Myocyte (in vitro differentiated cells): ENCODE data around the gene ACAA2. TPM values are rescaled to one million over a fixed set of nuclear protein-coding genes. Genes with fewer than 3 reads are reported as not detected.
"Not testable (repeated sequence)": the region's sequence is repeated elsewhere in the genome, so short reads cannot be mapped to it uniquely, and the experiment has no call there.

Experiments used
- DNase-seq: peaks from one replicate; pipeline ENCODE4 v3.0.0-alpha.2; 2012; ENCODE audit warnings: low read depth
- total RNA-seq: library from RNA; depleted of rRNA; stranded (reverse); fragments of >200 nt; gene quantifications from 2 replicates; pipeline ENCODE4 v1.2.3, GENCODE V29; 2014

ACAA2 gene
- total RNA-seq, 1 donor from 2014 or later: 121 TPM

- peak; percentile 68 for DNase-seq
These were observed 32.5 kb upstream of the ACAA2 start for GRCh38 chr18:49845629-49846360.

DNA sequence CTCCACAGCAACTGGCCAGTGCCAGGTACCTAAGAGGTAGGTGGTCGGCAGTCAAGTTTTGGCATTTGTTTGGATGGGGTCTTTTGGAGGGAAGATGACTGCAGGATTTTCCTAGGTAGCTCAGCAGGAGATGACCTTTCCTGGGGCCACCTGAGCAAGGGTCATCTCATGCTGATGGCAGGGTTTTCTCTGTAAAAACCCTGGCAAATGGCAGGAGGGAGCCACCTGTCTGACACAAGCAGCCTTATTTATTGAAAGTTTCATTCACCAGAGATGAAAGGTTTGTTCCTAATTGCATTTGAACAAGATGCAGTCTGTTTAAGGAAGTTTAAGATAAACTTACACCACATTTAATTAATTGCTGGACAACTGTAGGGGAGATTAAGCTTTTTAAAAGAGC, 31.6 kb upstream of the ACAA2 start:
- DNase-seq: no peak

DNA sequence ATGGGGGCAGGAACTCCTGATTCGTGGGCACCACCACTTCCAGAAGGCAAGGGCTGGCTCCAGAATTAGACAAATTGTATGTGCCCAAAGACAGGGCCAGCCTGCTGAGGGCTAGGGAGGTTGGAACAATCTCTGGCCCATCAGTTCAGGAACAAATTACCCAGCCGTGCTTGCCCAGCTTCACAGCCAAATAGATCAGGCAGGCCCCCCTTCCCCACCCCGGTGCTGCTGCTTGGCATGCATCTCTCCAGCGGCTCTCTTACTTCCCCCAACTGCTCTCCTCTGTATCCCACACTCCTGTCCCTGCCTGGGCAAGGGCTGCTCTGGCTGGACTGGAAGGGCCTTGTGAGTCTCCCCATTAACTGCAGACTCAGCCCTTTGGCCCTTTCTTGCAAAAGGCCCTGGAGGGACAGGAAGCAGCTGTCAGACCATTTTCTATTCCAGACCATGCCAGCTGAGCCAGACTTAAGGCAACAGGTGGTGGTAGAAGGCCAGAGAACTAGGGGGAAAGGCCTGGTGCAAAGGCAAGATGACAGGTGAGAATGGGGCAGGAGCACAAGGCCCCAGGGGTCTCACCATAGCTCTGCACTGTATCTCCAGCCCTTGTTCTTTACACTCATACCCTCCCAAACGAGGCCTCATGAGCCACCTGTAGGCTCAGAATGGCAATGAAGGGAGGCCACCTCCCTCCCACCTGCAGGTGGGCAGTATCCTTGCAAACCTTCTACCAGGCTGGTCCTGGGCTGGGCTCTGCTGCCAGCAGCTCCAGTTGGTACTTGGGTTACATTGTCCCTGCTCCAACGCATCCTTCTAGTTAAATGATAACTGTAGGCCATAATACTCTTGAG, 30.7 kb upstream of the ACAA2 start:
- peak; percentile 95 for DNase-seq

DNA sequence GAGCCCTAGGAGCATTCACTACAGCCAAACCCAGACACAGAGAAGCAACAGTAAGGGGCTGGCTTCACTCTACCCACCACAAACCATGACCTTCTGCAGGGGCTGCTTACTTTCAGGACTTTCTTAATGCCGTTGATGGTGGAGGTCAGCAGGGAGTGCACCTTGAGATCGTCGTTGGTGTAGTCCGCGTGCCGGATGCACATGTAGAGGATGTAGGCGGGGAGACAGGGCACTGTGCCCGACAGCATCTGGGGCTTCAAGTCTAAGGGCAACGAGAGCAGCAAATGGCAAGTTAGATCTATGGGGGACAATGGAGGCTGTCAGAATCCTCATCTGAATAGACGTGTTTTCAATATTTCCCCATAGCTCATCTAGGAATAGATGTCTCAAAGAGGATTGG, 29.8 kb upstream of the ACAA2 start:
- DNase-seq: no peak

DNA sequence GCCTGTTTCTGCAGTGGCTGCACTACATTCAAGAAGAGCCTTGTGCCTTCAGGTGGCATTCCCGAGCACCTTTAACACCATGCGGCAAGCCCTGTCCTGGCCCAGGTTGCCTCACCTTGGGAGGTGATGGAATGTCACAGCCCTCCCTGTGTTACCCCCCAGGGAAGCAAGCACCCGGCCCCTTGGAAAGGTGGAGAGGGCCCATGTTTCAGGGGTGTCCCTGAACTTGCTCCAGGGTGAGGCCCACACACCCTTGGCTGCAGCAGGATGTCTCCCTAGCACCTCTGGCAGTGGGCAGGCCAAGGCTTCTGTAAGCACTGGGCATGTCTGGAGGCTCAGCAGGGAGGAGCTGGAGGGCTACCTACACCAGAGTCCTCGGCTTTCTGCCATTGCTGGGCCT, 29.3 kb upstream of the ACAA2 start:
- DNase-seq: no peak

DNA sequence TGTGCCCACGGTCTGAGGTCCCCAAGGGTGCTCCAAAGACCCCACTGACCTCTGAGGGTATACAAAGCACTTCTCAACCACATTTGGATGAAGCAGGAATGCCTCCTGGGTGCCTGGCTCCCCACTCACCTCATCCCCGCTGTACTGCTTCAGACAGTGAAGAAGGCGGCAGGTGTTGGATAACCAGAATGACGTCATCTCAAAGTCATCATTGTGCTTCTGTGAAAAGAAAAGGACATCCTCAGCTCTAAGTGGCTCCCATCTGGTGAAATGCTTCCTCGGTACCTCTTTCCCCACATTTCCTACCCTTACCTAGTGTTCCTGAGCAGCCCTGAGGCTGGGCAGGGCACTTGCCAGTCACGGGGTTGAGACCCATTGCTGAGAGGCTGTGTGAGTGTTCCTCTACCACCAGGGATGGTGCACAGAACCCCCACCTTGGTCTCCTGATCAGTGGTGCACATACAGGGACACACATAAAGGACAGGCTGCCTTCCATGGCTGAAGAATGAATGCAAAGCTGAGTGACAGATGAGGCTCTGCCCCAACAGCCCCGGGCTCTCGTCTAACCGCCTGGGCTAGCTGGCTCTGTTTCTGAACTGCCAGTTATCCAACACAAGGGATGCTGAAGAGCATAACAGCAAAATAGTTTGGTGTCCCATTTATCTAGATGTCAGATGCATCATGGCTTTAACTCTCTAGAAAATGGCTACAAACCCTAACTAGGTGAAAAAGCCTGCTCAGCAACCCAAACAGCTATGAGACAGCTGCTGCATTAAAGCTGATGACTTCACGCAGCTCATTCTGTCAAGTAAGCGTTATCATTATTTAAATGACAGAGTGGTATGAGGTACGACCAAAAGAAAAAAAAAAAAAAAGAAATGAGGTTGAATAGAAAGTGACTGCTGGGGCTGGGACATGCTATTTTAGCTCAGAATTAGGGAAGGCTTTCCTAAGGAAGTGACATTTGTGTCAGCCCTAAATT, 28.2 kb upstream of the ACAA2 start:
- peak; percentile 31 for DNase-seq

DNA sequence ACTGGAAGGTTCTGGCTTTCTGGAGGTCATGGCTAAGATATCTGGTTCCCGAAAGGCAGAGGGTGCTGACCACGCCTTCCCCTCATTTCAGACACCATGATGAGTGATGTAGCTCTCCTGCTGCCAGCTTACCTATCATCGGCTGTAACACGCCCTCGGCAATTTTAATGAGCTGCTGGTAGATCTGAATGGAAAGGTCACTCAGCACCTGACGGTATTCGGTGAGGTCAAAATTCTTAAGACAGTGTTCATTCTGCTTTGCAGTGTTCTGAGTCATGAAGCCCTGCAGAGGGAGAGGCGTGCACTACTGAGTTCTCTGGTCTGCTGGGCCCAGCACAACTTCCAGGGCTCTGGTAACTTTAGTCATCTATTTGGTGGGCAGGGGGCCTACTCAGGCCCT, 25.7 kb upstream of the ACAA2 start:
- peak; percentile 61 for DNase-seq

GRCh38 chr18:49838381-49838780, 25.0 kb upstream of the ACAA2 start:
- DNase-seq: no peak

GRCh38 chr18:49837889-49838288, 24.6 kb upstream of the ACAA2 start:
- DNase-seq: no peak

DNA sequence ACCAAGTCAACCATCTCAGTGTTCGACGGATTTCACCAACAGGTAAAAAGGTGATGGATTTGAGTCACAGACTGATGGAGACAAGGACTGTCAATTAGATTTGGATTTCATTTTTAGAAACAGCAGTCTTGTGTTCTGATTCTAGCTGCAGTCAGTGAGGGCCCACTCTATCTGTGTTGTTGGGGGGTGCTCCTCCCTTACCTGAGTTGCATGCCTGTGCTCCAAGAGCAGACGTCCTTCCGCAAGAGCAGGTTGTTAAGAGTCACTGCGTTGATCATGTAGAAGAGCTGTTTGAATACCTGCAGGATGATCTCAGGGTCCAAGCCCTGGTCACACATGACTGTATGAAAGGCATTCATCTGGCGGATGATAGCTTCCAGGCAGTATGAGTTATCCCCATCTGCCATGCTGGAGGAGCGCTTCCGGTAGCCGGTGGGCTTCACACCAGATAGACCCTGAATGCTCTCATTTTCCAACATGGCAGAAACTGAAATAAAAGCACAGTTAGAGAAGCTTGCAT, 24.0 kb upstream of the ACAA2 start:
- DNase-seq: not testable (repeated sequence)

- DNase-seq: no peak
These were observed 22.1 kb upstream of the ACAA2 start for GRCh38 chr18:49835405-49835804.

DNA sequence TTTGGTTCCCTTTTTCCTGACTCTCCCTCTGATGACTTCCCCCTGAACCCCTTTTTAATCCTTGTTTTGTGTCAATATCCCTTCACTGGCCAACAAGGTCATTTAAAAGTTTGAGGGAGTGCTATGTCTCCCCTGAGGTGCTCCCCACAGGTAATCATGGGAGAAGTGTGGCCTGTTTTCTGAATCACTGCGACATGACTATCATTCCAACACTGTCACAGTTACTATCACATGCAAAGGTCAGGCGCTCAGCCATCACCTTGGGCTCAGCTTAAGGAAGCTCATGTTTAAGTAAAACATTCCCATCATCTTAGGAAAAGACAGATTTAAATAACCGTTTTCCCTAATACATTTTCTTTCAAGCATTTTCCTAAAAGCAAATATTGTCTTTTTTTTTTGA, 20.9 kb upstream of the ACAA2 start:
- no peak for DNase-seq

DNA sequence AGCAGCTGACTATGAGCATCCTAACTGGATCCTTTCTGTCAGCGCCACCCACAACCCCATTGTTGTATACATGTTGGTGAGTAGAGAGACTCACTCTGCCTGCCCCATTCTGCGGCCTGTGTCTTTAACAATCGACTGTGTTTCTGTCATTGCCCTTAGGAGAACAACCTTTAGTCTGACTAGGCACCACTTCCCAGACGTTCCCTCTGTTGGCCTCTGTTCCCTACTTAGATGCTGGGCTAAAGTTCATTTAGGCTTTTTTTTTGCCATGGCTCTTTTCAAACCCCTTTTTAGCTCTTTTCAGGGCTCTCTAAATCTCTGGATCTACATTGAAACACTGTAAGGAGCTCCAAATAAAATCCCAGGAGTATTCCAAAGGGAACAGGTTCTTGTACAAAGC, 20.5 kb upstream of the ACAA2 start:
- DNase-seq: no peak

DNA sequence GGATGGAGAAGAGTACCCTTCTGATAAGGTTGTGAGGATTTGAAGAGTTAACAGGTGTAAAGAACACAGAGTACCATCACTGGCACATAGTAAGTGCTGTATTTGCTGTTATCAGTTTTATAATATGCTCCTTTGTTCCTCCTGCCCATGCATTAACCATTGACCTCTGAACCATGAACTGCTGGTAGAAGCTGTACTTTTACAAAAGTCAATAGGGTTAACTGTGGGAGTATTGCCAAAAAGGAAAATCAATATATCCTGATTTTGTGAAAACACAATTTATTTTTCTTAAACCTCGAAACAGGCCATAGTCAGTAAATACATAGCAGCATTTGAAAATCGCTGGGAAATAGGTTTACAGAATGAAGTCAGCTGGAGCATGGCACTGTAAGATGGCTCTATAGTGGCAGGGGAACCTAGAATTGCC, 18.9 kb upstream of the ACAA2 start:
- DNase-seq: no peak

- no peak for DNase-seq
These were observed 14.7 kb upstream of the ACAA2 start for GRCh38 chr18:49827996-49828395.

DNA sequence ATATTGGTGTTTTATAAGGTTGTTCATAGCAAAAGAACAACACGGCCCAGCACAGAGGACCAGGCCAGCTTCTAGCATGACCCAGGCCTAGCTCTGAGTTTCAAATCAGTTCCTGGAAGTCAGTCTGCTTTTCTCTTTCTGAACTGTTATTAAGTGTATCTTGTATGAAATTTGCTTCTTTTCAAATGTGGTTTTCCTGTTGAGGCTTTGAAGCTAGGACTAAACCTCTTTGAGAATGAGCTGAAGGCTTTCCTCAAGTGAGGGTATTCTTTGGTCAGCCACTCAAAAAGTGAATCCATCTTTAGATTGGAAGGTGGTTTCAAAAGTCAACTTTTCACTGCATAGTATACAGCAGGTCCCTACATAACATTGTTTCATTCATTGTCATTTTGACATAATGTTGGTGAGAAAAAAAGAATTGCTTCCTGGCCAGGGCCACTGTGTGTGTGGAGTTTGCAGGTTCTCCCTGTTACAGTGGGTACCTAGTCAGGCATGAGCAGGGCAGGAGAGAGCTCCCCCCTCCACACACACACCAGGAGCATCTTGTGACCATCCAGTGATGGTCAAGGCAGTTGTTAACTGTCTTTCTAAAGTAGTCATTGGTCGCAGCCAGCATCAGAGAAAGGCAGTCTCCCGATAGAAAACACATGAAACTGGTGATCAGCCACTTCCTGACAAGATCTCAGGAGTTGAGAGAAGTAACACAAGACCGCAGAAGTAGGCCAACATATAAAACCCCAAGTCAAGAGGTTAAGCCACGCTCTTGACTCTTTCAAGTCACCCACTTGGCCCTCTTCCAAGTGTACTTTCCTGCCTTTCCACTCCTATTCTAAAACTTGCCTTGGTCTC, 6.7 kb upstream of the ACAA2 start:
- no peak for DNase-seq

DNA sequence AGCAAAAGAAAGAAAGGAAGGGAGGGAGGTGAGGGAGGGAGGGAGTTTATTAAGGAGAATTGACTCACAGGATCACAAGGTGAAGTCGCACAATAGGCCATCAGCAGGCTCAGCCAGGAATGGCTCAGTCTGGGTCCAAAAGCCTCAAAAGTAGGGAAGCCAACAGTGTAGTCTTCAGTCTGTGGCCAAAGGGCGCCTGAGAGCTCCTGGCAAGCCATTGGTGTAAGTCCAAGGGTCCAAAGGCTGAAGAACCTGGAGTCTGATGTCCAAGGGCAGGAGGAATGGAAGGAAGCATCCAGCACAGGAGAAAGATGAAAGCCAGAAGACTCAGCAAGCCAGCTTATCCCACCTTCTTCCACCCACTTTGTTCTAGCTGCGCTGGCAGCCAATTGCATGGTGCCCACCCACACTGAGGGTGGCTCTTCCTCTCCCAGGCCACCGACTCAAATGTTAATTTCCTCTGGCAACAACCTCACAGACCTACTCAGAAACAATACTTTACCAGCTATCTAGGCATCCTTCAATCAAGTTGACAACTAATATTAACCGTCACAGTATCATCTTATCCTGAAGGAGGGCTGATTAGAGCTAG, 5.8 kb upstream of the ACAA2 start:
- no peak for DNase-seq

DNA sequence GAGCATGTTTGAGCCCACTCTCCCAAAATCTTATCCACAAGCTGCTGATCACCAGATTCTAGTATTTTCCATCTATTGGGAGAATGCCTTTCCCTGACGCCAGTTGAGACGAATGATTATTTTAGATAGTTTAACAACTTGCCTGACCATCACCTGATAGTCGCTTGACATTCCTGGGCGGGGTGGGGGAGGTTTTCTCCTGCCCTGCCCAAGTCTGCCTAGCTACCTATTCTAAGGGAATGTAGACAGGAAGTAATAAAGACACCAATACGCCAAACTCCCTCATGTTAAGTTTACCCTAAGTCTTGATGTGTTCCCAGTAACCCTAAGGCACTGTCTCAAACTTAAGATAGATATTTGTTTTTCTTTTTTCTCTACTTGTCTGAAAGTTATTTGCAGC, 4.6 kb upstream of the ACAA2 start:
- DNase-seq: no peak

DNA sequence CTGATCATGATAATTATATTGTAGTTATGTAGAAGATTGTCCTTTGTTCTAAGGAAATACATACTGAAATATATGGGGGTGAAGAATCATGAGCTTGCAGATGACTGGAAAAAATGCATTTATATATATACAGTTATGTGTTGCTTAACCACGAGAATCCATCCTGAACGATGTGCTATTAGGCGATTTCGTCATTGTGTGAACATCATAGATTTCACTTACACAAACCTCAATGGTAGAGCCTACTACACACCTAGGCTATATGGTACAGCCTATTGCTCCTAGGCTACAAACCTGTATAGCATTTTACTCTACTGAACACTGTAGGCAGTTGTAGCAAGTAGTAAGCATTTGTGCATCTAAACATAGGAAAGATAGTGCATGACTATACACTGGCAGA, 2.6 kb upstream of the ACAA2 start:
- no peak for DNase-seq

GRCh38 chr18:49814147-49814499, 790 bp upstream of the ACAA2 start:
- DNase-seq: peak; percentile 67
